ENCODE data around the gene FBXO34. TPM values are rescaled to one million over a fixed set of nuclear protein-coding genes. Genes with fewer than 3 reads are reported as not detected.
A peak's percentile ranks its signal among the peaks of the same experiment; 100 is the strongest.

Gene FBXO34
- total and polyA plus RNA-seq, 5 donors, result 10.2 to 30.0 (median 24.3) TPM

DNA sequence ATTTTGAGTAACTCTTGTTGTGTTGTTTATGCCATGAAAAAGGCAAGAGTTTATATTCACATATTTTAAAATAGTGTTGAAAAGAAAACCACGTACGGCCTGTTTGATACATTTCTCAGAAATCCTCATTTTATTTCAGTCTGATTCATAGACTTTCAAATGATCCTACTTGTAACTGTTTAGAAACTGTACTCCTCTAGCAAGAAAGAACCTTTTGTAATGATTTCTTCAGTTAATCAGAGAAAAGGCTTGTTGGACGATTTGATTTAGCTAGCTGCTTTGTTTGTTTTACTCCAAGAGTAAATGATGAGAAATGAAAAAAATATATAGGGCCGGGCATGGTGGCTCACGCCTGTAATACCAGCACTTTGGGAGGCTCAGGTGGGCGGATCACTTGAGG is 17.2 kb downstream of the FBXO34 start:
- intact Hi-C loops (cut with DNase I), result no loop called here
- ATAC-seq, result no peak
- Histone ChIP-seq H3K27me3 (ENCODE audit: control insufficient read depth, insufficient read depth) (no peaks in the 10 kb centered on the region), H3K4me3 (ENCODE audit: low read length) (no peak overlapping the region), H3K4me1 (ENCODE audit: control insufficient read depth, insufficient read depth, low read length) (peaks cover 3% of the 10 kb centered on the region), H3K27ac (ENCODE audit: low read length) (no peak overlapping the region), H3K9me3 (ENCODE audit: control insufficient read depth, low read length) (no peaks in the 10 kb centered on the region)
- no peak for DNase-seq
- 88% methylated on average over 6 of the region's 6 CpGs for WGBS

- no peak for DNase-seq
- intact Hi-C loops (cut with DNase I), result no loop called here
- no peak overlapping the region for H3K27ac ChIP-seq (ENCODE audit: low read length)
Observed at GRCh38 chr14:55291480-55292081, 20.4 kb downstream of the FBXO34 start.

DNA sequence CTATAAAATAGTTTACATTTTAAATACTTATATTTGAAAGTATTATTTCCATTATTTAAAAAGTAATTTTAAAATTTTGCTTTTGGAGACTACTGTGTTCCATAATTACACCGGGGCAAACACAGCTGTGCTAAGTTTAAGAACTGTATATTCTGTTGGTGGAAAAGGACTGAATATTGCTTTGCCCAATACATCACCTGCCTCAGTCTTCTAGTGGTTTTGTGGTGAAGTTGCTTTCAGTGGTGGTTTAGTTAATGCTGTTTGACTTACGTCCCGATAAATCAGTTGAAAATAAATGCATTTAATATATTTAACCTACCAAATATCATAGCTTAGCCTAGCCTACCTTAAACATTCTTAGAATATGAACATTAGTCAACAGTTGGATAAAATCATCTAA is 23.4 kb downstream of the FBXO34 start:
- no peak for DNase-seq
- WGBS, result 93% methylated on average over 3 of the region's 3 CpGs
- H3K4me1 ChIP-seq (ENCODE audit: control insufficient read depth, insufficient read depth, low read length), result no peaks in the 10 kb centered on the region
- H3K9me3 ChIP-seq (ENCODE audit: control insufficient read depth, low read length), result no peaks in the 10 kb centered on the region
- intact Hi-C loops (cut with DNase I), result no loop called here
- no peak overlapping the region for H3K27ac ChIP-seq (ENCODE audit: low read length)
- no peak for ATAC-seq
- H3K4me3 ChIP-seq (ENCODE audit: low read length), result no peak overlapping the region
- H3K27me3 ChIP-seq (ENCODE audit: control insufficient read depth, insufficient read depth), result no peaks in the 10 kb centered on the region

More at GRCh38 chr14:55291480-55292081, 20.4 kb downstream of the FBXO34 start:
- 99% methylated on average over 3 of the region's 3 CpGs for WGBS
- no peaks in the 10 kb centered on the region for H3K9me3 ChIP-seq (ENCODE audit: control insufficient read depth, low read length)
- H3K27me3 ChIP-seq (ENCODE audit: control insufficient read depth, insufficient read depth), result no peaks in the 10 kb centered on the region
- no peak for ATAC-seq
- H3K4me1 ChIP-seq (ENCODE audit: control insufficient read depth, insufficient read depth, low read length), result peaks cover 1% of the 10 kb centered on the region
- H3K4me3 ChIP-seq (ENCODE audit: low read length), result no peak overlapping the region

DNA sequence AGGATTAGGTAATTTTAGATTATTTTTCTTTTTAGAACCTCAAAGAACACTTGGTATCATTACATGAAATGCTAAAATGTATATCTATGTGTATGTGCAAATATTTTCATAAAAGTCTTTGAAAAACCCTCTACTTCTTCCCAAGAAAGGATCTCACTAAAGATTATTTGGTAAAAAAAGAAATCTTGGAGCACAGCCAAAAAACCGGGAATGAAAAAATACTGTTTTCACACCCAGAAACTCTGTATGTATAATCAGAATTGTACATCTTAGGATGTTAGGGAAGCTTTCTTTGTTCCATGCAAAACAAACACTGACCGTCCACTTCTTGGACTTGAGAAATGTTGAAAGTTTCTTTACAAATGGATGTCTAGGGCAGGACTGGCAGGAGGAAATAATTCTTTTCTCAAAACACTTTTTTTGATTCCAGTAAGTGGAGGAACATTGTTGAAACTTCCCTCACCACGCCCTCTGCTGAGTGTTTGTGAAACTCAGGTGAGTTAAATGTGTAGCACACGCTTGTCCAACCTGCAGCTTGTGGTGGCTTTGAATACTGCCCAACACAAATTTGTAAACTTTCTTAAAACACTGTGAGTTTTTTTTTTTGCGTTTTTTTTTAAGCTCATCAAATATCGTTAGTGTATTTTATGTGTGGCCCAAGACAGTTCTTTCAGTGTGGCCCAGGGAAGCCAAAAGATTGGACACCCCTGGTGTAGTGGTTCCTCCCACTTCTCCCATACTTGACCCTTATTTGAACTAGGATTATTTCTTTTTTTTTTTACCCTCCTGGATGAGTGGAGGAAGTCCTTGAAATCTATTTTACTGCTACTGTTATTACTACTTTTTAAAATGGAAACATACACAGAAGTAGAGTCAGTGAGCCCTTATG is 26.6 kb downstream of the FBXO34 start:
- WGBS, result 63% methylated on average over 6 of the region's 6 CpGs
- Histone ChIP-seq H3K27ac (ENCODE audit: low read length) (no peak overlapping the region), H3K9me3 (ENCODE audit: control insufficient read depth, low read length) (no peaks in the 10 kb centered on the region), H3K27me3 (ENCODE audit: control insufficient read depth, insufficient read depth) (no peaks in the 10 kb centered on the region), H3K4me1 (ENCODE audit: control insufficient read depth, insufficient read depth, low read length) (no peaks in the 10 kb centered on the region), H3K4me3 (ENCODE audit: low read length) (no peak overlapping the region)
- intact Hi-C loops (cut with DNase I), result no loop called here
- DNase-seq (no peak), ATAC-seq (no peak)

GRCh38 chr14:55298500-55298822 is 27.2 kb downstream of the FBXO34 start:
- intact Hi-C loops (cut with DNase I), result no loop called here
- Histone ChIP-seq H3K4me3 (ENCODE audit: low read length) (no peak overlapping the region), H3K27ac (ENCODE audit: low read length) (no peak overlapping the region), H3K9me3 (ENCODE audit: control insufficient read depth, low read length) (no peaks in the 10 kb centered on the region), H3K27me3 (ENCODE audit: control insufficient read depth, insufficient read depth) (no peaks in the 10 kb centered on the region), H3K4me1 (ENCODE audit: control insufficient read depth, insufficient read depth, low read length) (no peaks in the 10 kb centered on the region)
- WGBS, result 97% methylated on average over 22 of the region's 22 CpGs
- no peak for ATAC-seq
- DNase-seq, result peak in 1 of 3 donors; percentile 60

DNA sequence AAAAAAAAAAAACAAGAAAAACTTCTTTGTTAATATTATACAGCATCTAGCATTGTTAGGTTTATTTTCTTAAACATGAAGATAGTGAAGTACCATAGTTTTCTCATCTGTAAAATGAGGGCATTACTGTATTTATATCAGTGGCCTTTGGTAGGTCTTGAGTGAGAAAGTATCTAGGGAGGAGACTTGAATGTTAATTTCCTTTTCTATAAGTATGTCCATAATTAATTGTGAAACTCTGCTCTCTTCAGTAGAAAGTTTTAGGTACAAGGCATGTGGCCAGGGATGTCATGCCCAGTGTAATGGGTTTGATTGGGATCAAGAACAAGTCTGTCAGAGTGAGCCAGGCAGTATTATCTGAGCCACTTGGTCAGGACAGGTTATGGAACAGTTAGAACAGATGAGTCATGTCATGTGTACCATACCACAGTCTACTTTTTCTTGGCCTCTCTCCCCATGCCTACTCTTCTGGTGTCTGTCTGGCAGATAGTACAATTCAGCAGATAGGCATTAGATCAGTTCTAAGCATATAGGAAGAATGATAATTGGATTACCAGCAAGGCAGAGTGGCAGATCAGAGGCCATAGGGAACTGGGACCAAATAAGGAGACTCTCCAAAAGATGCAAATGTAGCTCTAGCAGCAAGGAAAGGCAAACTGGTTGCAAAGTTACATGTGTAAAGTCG is 30.4 kb downstream of the FBXO34 start:
- no peak overlapping the region for H3K4me3 ChIP-seq (ENCODE audit: low read length)
- no peaks in the 10 kb centered on the region for H3K4me1 ChIP-seq (ENCODE audit: control insufficient read depth, insufficient read depth, low read length)
- ATAC-seq (peak; percentile 76 to 79), DNase-seq (no peak)
- H3K9me3 ChIP-seq (ENCODE audit: control insufficient read depth, low read length), result no peaks in the 10 kb centered on the region
- H3K27ac ChIP-seq (ENCODE audit: low read length), result peak overlapping the region; percentile 70
- no peaks in the 10 kb centered on the region for H3K27me3 ChIP-seq (ENCODE audit: control insufficient read depth, insufficient read depth)
- intact Hi-C loops (cut with DNase I), result no loop called here
- 73% methylated on average over 1 of the region's 1 CpG for WGBS

DNA sequence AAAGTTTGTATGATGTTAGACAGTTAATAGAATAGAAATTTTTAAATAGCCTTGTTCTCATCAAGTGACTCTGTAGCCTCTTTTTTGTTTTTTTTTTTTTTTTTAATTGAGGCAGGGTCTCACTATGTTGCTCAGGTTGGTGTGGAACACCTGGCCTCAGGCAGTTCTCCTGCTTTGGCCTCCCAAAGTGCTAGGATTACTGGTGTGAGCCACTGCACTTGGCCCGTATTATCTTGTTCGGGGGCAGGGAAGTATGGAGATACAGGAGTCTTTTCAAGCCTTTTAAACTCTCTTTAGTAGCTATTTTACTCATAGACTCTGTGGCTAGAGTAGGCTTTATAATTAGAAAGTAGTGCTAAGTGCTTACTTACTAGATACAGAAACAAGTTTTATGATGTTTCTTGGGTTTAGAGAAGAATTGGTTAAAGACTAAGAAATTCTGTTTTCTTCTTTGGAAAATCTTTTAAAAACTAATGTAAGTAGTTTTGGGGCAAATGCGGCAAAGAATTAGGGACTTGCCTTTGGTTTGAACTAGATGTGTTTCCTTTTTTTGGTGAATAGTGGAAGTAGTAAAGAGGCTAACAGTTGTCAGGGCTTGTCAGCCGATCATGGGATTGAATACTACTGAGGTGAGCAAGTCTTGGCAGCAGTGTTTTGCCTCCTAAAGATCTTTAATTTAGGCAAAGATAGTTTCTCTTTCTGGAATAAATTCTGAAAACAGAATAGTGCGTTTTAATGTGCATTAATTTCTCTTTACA is 31.3 kb downstream of the FBXO34 start:
- Histone ChIP-seq H3K27ac (ENCODE audit: low read length) (no peak overlapping the region), H3K27me3 (ENCODE audit: control insufficient read depth, insufficient read depth) (no peaks in the 10 kb centered on the region), H3K9me3 (ENCODE audit: control insufficient read depth, low read length) (no peaks in the 10 kb centered on the region), H3K4me3 (ENCODE audit: low read length) (no peak overlapping the region), H3K4me1 (ENCODE audit: control insufficient read depth, insufficient read depth, low read length) (no peaks in the 10 kb centered on the region)
- DNase-seq (no peak), ATAC-seq (no peak)
- intact Hi-C loops (cut with DNase I), result no loop called here
- 74% methylated on average over 5 of the region's 5 CpGs for WGBS

GRCh38 chr14:55303125-55303499 is 31.9 kb downstream of the FBXO34 start:
- Histone ChIP-seq H3K27ac (ENCODE audit: low read length) (no peak overlapping the region), H3K27me3 (ENCODE audit: control insufficient read depth, insufficient read depth) (no peaks in the 10 kb centered on the region), H3K4me3 (ENCODE audit: low read length) (no peak overlapping the region), H3K4me1 (ENCODE audit: control insufficient read depth, insufficient read depth, low read length) (no peaks in the 10 kb centered on the region), H3K9me3 (ENCODE audit: control insufficient read depth, low read length) (no peaks in the 10 kb centered on the region)
- DNase-seq (no peak), ATAC-seq (no peak)
- intact Hi-C loops (cut with DNase I), result no loop called here

GRCh38 chr14:55303691-55304145 is 32.5 kb downstream of the FBXO34 start:
- Histone ChIP-seq H3K4me1 (ENCODE audit: control insufficient read depth, insufficient read depth, low read length) (no peaks in the 10 kb centered on the region), H3K27ac (ENCODE audit: low read length) (no peak overlapping the region)

GRCh38 chr14:55306938-55307589 is 35.8 kb downstream of the FBXO34 start:
- 69% methylated on average over 5 of the region's 5 CpGs for WGBS
- DNase-seq, result no peak
- H3K27me3 ChIP-seq (ENCODE audit: control insufficient read depth, insufficient read depth), result no peaks in the 10 kb centered on the region
- no peak overlapping the region for H3K27ac ChIP-seq (ENCODE audit: low read length)
- H3K4me3 ChIP-seq (ENCODE audit: low read length), result no peak overlapping the region
- no peaks in the 10 kb centered on the region for H3K9me3 ChIP-seq (ENCODE audit: control insufficient read depth, low read length)
- ATAC-seq, result peak; percentile 69 to 91
- no peaks in the 10 kb centered on the region for H3K4me1 ChIP-seq (ENCODE audit: control insufficient read depth, insufficient read depth, low read length)
- intact Hi-C loops (cut with DNase I), result no loop called here

More at GRCh38 chr14:55303691-55304145, 32.5 kb downstream of the FBXO34 start:
- DNase-seq, result no peak
- no peak for ATAC-seq
- 55% methylated on average over 2 of the region's 2 CpGs for WGBS
- Histone ChIP-seq H3K9me3 (ENCODE audit: control insufficient read depth, low read length) (no peaks in the 10 kb centered on the region), H3K4me3 (ENCODE audit: low read length) (no peak overlapping the region), H3K27me3 (ENCODE audit: control insufficient read depth, insufficient read depth) (no peaks in the 10 kb centered on the region)
- intact Hi-C loops (cut with DNase I), result no loop called here

All from right cardiac atrium (tissue), 5 donors.